HL-60 (cell line): ENCODE data around the gene KCND2.

Source experiments
- DNase-seq, 2 experiments: peaks; one replicate each; pipeline ENCODE4 v3.0.0-alpha.2; 2010 to 2020; ENCODE audit warnings: low read depth in 1 of 2, low spot score in 1 of 2
- H3K27ac ChIP-seq: fragments of 250-450 bp; sonication (Bioruptor Pico); replicated peaks from 2 replicates; pipeline ENCODE4 v1.5.1; 2020; ENCODE audit warnings: mild to moderate bottlenecking, moderate library complexity
- H3K27me3 ChIP-seq: fragments of 250-450 bp; sonication (Bioruptor Pico); 2 replicates; pipeline ENCODE4 v1.5.1; 2021; ENCODE audit warnings: mild to moderate bottlenecking, moderate library complexity; ENCODE audit not compliant: insufficient read depth, poor library complexity, severe bottlenecking
- H3K4me3 ChIP-seq: replicated peaks from 2 replicates; pipeline ENCODE4 v1.5.1; 2011; ENCODE audit warnings: mild to moderate bottlenecking, control low read depth, low read length; ENCODE audit not compliant: insufficient read depth
- CTCF ChIP-seq: IDR thresholded peaks from one replicate; pipeline ENCODE4 v1.5.1; 2011; ENCODE audit warnings: low read length, control low read depth, inconsistent platforms; ENCODE audit not compliant: insufficient read depth
- GABPA ChIP-seq: IDR thresholded peaks from 2 replicates; pipeline ENCODE4 v1.6.1; 2012; ENCODE audit warnings: low read depth
- POLR2AphosphoS5 ChIP-seq: IDR thresholded peaks from 2 replicates; pipeline ENCODE4 v1.6.1; 2012; ENCODE audit warnings: low read depth
- SPI1 ChIP-seq: IDR thresholded peaks from 2 replicates; pipeline ENCODE4 v1.6.1; 2012; ENCODE audit warnings: low read depth, mild to moderate bottlenecking, borderline replicate concordance
- TF ChIP-seq, protein P1 (sequence below): IDR thresholded peaks from 2 replicates; pipeline ENCODE4 v1.6.1; 2012; ENCODE audit warnings: low read depth; ENCODE audit not compliant: insufficient replicate concordance

The KCND2 gene

DNA sequence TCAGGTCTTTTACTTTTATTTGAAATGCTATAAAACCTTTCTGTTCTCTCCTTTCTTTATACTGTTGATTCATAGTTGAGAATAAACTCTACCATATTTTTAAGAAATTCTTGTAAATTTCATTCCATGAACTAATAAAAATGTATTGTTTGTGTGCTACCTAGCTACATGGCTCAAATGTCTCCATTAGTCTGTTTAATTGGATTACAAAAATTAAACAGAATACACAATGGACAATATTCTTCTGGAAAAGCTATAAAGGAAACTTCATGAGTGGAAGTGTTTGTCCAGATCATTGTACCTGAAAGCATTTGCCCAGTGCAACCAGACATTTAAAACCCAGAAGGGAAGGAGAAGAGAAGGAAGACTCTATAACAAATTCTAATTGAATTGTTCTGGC, 20.1 kb downstream of the KCND2 start:
- no peaks in the 10 kb centered on the region for H3K27me3 ChIP-seq
- DNase-seq = no peak
- no peak overlapping the region for H3K27ac ChIP-seq
- no peak overlapping the region for H3K4me3 ChIP-seq
- TF ChIP-seq POLR2AphosphoS5 = no peak
- TF ChIP-seq, protein P1, sequence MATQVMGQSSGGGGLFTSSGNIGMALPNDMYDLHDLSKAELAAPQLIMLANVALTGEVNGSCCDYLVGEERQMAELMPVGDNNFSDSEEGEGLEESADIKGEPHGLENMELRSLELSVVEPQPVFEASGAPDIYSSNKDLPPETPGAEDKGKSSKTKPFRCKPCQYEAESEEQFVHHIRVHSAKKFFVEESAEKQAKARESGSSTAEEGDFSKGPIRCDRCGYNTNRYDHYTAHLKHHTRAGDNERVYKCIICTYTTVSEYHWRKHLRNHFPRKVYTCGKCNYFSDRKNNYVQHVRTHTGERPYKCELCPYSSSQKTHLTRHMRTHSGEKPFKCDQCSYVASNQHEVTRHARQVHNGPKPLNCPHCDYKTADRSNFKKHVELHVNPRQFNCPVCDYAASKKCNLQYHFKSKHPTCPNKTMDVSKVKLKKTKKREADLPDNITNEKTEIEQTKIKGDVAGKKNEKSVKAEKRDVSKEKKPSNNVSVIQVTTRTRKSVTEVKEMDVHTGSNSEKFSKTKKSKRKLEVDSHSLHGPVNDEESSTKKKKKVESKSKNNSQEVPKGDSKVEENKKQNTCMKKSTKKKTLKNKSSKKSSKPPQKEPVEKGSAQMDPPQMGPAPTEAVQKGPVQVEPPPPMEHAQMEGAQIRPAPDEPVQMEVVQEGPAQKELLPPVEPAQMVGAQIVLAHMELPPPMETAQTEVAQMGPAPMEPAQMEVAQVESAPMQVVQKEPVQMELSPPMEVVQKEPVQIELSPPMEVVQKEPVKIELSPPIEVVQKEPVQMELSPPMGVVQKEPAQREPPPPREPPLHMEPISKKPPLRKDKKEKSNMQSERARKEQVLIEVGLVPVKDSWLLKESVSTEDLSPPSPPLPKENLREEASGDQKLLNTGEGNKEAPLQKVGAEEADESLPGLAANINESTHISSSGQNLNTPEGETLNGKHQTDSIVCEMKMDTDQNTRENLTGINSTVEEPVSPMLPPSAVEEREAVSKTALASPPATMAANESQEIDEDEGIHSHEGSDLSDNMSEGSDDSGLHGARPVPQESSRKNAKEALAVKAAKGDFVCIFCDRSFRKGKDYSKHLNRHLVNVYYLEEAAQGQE = no peak
- no peak for TF ChIP-seq GABPA
- TF ChIP-seq CTCF = no peak
- TF ChIP-seq SPI1 = no peak

DNA sequence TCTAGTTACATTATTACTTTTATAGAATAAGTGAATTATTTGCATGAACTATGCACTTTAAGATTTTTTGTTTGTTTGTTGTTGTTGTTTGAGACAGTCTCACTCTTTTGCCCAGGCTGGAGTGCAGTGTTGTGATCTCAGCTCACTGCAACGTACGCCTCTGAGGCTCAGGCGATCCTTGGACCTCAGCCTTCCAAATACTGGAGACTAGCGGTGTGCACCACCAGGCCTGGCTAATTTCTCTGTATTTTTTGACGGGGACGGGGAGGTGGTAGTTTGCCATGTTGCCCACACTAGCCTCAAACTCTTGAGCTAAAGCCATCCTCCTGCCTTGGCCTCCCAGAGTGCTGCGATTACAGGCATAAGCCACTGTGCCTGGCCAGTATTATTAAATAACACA, 29.2 kb downstream of the KCND2 start:
- Histone ChIP-seq H3K27ac (no peak overlapping the region), H3K27me3 (no peaks in the 10 kb centered on the region), H3K4me3 (no peak overlapping the region)
- TF ChIP-seq GABPA (no peak), POLR2AphosphoS5 (no peak), CTCF (no peak), SPI1 (no peak)
- TF ChIP-seq, protein P1 = no peak
- DNase-seq = no peak

DNA sequence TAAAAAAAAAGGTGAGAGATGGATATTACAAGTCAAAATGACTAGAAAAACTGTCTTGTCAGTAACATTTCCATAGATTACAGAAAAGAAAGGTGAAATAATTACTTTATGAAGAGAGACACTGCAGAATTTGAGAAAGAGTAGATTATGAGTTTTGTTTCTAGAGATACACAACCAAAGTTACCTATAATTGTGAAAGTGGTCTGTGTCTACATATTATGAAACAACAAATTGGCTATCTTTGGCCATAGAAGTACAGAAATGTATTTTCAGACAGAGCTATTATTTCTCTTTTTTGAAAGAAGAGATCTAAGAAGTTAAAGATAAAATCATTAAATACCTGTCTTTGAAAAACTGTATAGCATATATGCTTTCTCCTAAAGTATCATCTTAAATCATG, 30.1 kb downstream of the KCND2 start:
- Histone ChIP-seq H3K4me3 (no peak overlapping the region), H3K27ac (no peak overlapping the region), H3K27me3 (no peaks in the 10 kb centered on the region)
- no peak for DNase-seq
- TF ChIP-seq SPI1 (no peak), POLR2AphosphoS5 (no peak), CTCF (no peak), GABPA (no peak)
- TF ChIP-seq, protein P1 = no peak
